PC-3 (cell line): ENCODE data around the gene COL4A6.

ENCODE experiments used
- EZH2phosphoT487 ChIP-seq: fragments of 300-600 bp; sonication (generic); IDR thresholded peaks from 2 replicates; pipeline ENCODE4 v1.6.1; 2018; ENCODE audit warnings: mild to moderate bottlenecking, antibody characterized with exemption, low read length, borderline replicate concordance
- TF ChIP-seq, protein P1 (sequence below): fragments of 300-600 bp; sonication (generic); conservative IDR thresholded peaks from 2 replicates; pipeline ENCODE4 v1.5.1; 2017; ENCODE audit warnings: antibody characterized with exemption, low read depth, mild to moderate bottlenecking, low read length

GRCh38 chrX:108366644-108367406 is 71.4 kb downstream of the COL4A6 start:
- TF ChIP-seq, protein P1, sequence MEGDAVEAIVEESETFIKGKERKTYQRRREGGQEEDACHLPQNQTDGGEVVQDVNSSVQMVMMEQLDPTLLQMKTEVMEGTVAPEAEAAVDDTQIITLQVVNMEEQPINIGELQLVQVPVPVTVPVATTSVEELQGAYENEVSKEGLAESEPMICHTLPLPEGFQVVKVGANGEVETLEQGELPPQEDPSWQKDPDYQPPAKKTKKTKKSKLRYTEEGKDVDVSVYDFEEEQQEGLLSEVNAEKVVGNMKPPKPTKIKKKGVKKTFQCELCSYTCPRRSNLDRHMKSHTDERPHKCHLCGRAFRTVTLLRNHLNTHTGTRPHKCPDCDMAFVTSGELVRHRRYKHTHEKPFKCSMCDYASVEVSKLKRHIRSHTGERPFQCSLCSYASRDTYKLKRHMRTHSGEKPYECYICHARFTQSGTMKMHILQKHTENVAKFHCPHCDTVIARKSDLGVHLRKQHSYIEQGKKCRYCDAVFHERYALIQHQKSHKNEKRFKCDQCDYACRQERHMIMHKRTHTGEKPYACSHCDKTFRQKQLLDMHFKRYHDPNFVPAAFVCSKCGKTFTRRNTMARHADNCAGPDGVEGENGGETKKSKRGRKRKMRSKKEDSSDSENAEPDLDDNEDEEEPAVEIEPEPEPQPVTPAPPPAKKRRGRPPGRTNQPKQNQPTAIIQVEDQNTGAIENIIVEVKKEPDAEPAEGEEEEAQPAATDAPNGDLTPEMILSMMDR, result no peak
- TF ChIP-seq EZH2phosphoT487, result no peak
